HUES64 (cell line): Measurements from ENCODE around the gene DNAJC9.
"Not testable (repeated sequence)": the region's sequence is repeated elsewhere in the genome, so short reads cannot be mapped to it uniquely, and the experiment has no call there.

Source experiments
- H3K27ac ChIP-seq: 2 replicates; pipeline ENCODE4 v1.7.0; 2013; ENCODE audit warnings: low read depth, low read length, inconsistent platforms
- H3K27me3 ChIP-seq: 2 replicates; pipeline ENCODE4 v1.6.1; 2013; ENCODE audit warnings: mild to moderate bottlenecking, low read length; ENCODE audit not compliant: insufficient read depth
- H3K36me3 ChIP-seq: 2 replicates; pipeline ENCODE4 v1.6.1; 2013; ENCODE audit warnings: mild to moderate bottlenecking, low read length; ENCODE audit not compliant: insufficient read depth
- H3K4me1 ChIP-seq: 2 replicates; pipeline ENCODE4 v1.6.1; 2013; ENCODE audit warnings: mild to moderate bottlenecking, low read length, moderate library complexity; ENCODE audit not compliant: insufficient read depth
- H3K4me3 ChIP-seq: 2 replicates; pipeline ENCODE4 v1.5.1; 2013; ENCODE audit warnings: mild to moderate bottlenecking, low read length, moderate library complexity
- H3K9ac ChIP-seq: 2 replicates; pipeline ENCODE4 v1.6.1; 2013; ENCODE audit warnings: mild to moderate bottlenecking, low read depth, low read length
- H3K9me3 ChIP-seq: 2 replicates; pipeline ENCODE4 v1.6.1; 2013; ENCODE audit warnings: low read depth, low read length; ENCODE audit not compliant: insufficient read depth
- WGBS: fragments of 150-250, 120-280 bp; methylation state at CpG from one replicate; pipeline ENCODE4 v1.1.7; 2013; ENCODE audit warnings: missing lambda C conversion rate; 5-methylcytosine and 5-hydroxymethylcytosine counted together

Gene DNAJC9

GRCh38 chr10:73258612-73259011 lies 11.6 kb upstream of the DNAJC9 start:
- H3K4me1 ChIP-seq, H3K27me3 ChIP-seq, H3K4me3 ChIP-seq, H3K27ac ChIP-seq, H3K9ac ChIP-seq, H3K36me3 ChIP-seq: not testable (repeated sequence)
- peaks cover 16% of the 10 kb centered on the region; the same call in 1 of the 2 replicates for H3K9me3 ChIP-seq
- 94% methylated on average over 10 of the region's 10 CpGs for WGBS

GRCh38 chr10:73253225-73253555 lies 6.1 kb upstream of the DNAJC9 start:
- Histone ChIP-seq H3K9me3 (no peaks in the 10 kb centered on the region), H3K9ac (peak overlapping the region; percentile 90)

GRCh38 chr10:73252445-73253224 lies 5.6 kb upstream of the DNAJC9 start, which contains the start of gene MRPS16:
Gene MRPS16, minus strand, starts transcription at chr10:73252644. Its CDS starts 162 bp downstream, at chr10:73252482.
- WGBS = under 1% methylated on average over 50 of the region's 51 CpGs
- H3K36me3 ChIP-seq = peaks cover 24% of the 10 kb centered on the region

More at GRCh38 chr10:73253225-73253555, 6.1 kb upstream of the DNAJC9 start:
- Histone ChIP-seq H3K27ac (peak overlapping the region; percentile 75; the same call in 1 of the 2 replicates), H3K27me3 (no peaks in the 10 kb centered on the region), H3K4me1 (no peaks in the 10 kb centered on the region; the same call in 1 of the 2 replicates), H3K4me3 (peak overlapping the region; percentile 80), H3K36me3 (peaks cover 24% of the 10 kb centered on the region)
- 0% methylated on average over 4 of the region's 4 CpGs for WGBS

DNA sequence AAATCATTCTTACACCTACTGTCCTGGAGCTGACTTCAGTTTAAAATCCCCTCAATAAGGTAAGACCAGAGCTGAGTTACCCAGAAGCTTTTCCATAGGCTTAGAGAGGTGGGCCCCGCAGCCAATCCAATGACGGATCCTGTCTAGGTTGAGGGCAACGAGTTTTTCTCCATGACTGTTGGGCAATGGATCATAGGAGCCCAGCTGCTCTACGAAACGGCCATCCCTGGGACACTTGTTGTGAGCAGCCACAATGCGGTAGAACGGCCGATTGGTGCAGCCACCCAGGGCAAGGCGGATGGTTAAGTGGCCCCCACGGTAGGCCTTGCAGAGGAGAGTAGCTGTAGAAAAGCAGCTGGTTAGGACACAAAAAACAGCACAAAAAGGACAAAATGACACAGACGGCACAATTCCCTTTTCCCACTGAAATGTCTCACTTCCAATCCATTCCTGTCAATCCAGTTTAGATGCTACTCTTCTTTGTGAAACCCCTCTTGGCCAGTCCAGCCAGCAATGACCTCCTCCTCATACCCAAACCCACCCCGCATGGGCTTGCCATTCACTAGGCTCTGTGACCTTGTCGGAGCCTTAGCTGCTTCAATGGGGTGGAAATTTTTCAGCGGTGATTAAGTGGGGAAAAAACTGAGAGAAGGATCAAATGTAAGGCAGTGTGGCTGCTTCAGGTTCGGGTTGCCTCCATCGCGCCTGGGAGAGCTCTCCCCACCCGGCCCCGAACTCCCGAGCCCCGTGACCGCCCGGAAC lies 4.8 kb upstream of the DNAJC9 start:
- H3K27me3 ChIP-seq = no peaks in the 10 kb centered on the region
- peak overlapping the region; percentile 90 for H3K9ac ChIP-seq
- peaks cover 24% of the 10 kb centered on the region for H3K36me3 ChIP-seq
- peaks cover 5% of the 10 kb centered on the region; the same call in 1 of the 2 replicates for H3K4me1 ChIP-seq
- peak overlapping the region; percentile 86 for H3K27ac ChIP-seq
- 14% methylated on average over 23 of the region's 23 CpGs for WGBS
- H3K9me3 ChIP-seq = no peaks in the 10 kb centered on the region
- peak overlapping the region; percentile 80 for H3K4me3 ChIP-seq

More at GRCh38 chr10:73252445-73253224, 5.6 kb upstream of the DNAJC9 start, which contains the start of gene MRPS16:
- Histone ChIP-seq H3K4me1 (peaks cover 2% of the 10 kb centered on the region; the same call in 1 of the 2 replicates), H3K27me3 (no peaks in the 10 kb centered on the region), H3K27ac (peak within 1 kb of the TSS; percentile 86), H3K4me3 (peak within 1 kb of the TSS; percentile 80), H3K9me3 (no peaks in the 10 kb centered on the region), H3K9ac (peak within 1 kb of the TSS; percentile 90)

GRCh38 chr10:73248259-73248724 lies 1.2 kb upstream of the DNAJC9 start:
- H3K4me1 ChIP-seq = peaks cover 5% of the 10 kb centered on the region; the same call in 1 of the 2 replicates
- H3K27me3 ChIP-seq = no peaks in the 10 kb centered on the region
- no peak overlapping the region; the same call in 1 of the 2 replicates for H3K9ac ChIP-seq
- WGBS = 95% methylated on average over 5 of the region's 5 CpGs
- H3K36me3 ChIP-seq = peaks cover 50% of the 10 kb centered on the region
- H3K4me3 ChIP-seq = no peak overlapping the region
- H3K27ac ChIP-seq = no peak overlapping the region
- H3K9me3 ChIP-seq = no peaks in the 10 kb centered on the region

DNA sequence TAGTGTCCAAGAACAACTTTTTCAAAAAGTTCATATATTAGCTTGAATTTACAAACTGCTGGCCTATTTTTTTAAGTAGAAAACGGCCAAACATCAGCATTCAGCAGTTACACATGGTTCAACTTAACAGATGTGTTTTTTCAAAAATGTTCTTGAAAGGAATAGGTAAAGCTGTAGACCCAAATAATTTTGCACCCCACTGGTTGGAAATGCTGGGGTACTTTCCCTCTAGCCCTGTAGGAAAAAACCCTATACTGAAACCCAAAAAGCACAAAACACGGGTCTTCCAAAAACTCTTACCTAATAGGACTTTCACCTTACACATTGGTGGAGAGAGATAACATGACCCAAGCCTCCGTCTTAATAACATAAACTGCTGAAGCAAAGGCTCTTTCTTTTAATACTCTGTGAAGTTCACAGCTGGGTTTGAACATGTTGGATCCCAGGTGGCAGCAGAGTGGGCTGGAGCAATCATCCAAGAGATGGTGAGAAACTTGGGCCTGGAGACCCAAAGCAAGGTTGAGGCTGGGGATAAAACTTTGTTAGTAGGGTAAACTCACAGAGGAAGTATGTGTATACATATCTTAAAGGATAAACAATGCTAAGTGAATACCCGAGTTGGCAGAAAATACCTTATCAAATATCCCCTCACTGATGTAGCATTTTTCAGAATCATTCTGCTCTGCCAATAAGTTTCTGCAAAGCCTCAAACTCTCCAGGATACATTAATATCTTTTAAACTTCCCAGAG lies 629 bp upstream of the DNAJC9 start:
- peaks cover 56% of the 10 kb centered on the region for H3K36me3 ChIP-seq

GRCh38 chr10:73246322-73246645 lies 771 bp downstream of the DNAJC9 start:
- Histone ChIP-seq H3K9me3 (no peaks in the 10 kb centered on the region), H3K9ac (peak overlapping the region; percentile 97), H3K27ac (peak overlapping the region; percentile 99), H3K27me3 (no peaks in the 10 kb centered on the region), H3K36me3 (peaks cover 70% of the 10 kb centered on the region), H3K4me1 (peaks cover 5% of the 10 kb centered on the region; the same call in 1 of the 2 replicates), H3K4me3 (peak overlapping the region; percentile 82)
- under 1% methylated on average over 7 of the region's 8 CpGs for WGBS

More for the DNA sequence above, 629 bp upstream of the DNAJC9 start:
- Histone ChIP-seq H3K27ac (peak overlapping the region; percentile 81), H3K27me3 (no peaks in the 10 kb centered on the region), H3K9me3 (no peaks in the 10 kb centered on the region), H3K4me3 (peak overlapping the region; percentile 82), H3K9ac (peak overlapping the region; percentile 97), H3K4me1 (peaks cover 5% of the 10 kb centered on the region; the same call in 1 of the 2 replicates)
- 64% methylated on average over 4 of the region's 4 CpGs for WGBS

DNA sequence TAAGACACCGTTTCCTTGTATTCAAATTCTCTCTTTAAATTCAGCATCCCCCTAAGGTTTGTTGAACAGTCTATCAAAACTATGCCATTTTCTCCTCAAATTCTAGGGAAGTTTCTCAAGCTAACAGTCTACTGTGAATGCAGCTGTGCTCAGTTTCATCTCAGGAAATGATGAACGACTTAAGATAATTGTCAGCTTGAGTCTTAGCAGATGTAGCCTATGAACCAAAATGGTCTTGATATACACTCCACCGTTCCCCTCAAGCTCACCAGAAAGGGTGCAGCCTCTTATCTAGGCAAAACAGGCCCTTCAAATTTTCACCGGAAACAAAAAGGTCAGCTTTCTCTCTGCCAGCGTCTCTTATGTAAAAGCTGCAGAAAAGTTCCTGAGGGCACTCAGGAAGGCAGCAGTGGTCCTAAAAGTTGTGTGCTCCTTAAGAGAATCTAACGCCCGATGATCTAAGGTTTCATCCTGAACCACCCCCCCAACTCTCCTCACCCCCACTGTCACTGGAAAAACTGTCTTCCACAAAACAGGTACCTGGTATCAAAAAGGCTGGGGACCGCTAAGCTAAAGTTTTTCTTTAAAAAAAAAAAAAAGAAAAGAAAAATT lies 2.1 kb downstream of the DNAJC9 start:
- Histone ChIP-seq H3K9ac (peak overlapping the region; percentile 97), H3K27ac (no peak overlapping the region), H3K4me1 (peaks cover 5% of the 10 kb centered on the region; the same call in 1 of the 2 replicates), H3K27me3 (no peaks in the 10 kb centered on the region), H3K9me3 (no peaks in the 10 kb centered on the region), H3K4me3 (peak overlapping the region; percentile 82), H3K36me3 (peaks cover 72% of the 10 kb centered on the region)
- 82% methylated on average over 7 of the region's 8 CpGs for WGBS

DNA sequence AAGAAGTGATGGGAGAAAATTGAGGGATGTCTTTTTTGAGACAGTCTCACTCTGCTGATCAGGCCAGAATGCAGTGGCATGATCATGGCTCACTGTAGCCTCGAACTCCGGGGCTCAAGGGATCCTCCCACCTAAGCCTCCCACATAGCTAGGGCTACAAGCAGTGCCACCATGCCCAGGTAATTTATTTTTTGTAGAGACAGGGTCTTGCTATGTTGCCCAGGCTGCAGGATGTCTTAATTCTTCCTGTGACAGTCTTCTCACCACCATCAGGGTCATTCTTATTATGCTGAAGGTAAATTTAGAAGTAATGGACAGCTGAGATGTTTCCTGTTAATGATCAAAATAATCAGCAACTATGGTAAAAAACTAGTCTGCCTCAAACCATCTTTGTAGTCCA lies 7.1 kb downstream of the DNAJC9 start:
- no peak overlapping the region for H3K9ac ChIP-seq
- no peaks in the 10 kb centered on the region for H3K9me3 ChIP-seq
- H3K27me3 ChIP-seq = no peaks in the 10 kb centered on the region
- peaks cover 95% of the 10 kb centered on the region for H3K36me3 ChIP-seq
- H3K4me1 ChIP-seq = no peaks in the 10 kb centered on the region; the same call in 1 of the 2 replicates
- no peak overlapping the region for H3K4me3 ChIP-seq
- H3K27ac ChIP-seq = no peak overlapping the region
- WGBS = 88% methylated on average over 2 of the region's 2 CpGs

GRCh38 chr10:73238990-73239566 lies 8.0 kb downstream of the DNAJC9 start:
- H3K36me3 ChIP-seq = peaks cover 95% of the 10 kb centered on the region
- no peak overlapping the region for H3K27ac ChIP-seq
- WGBS = 97% methylated on average over 3 of the region's 5 CpGs
- no peaks in the 10 kb centered on the region for H3K4me1 ChIP-seq
- no peaks in the 10 kb centered on the region for H3K9me3 ChIP-seq
- H3K9ac ChIP-seq = no peak overlapping the region
- H3K4me3 ChIP-seq = no peak overlapping the region
- no peaks in the 10 kb centered on the region for H3K27me3 ChIP-seq
